ENCODE measurements around the gene CCSER1.

Gene CCSER1

DNA sequence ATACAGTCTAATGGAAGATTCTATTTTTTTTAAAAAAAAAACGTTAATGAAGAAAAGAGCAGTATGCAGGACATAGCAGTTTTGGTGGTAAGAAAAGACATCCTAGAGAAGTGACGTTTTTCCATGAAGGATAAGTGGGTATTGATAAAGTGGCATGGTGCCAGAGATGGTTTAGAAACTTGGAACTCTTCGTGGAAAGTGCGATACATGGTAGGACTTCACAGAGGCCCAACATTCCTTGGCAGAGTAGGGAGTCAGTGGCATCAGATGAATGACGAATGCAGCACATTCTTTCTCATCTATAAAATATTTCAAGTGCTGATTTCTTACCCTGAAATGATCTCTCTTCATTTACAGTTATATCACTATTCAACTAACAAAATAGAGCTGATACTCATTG is 298.7 kb downstream of the CCSER1 start:
- Histone ChIP-seq H3K27me3 (no peaks in the 10 kb centered on the region), H3K9ac (no peak overlapping the region), H3K4me1 (no peaks in the 10 kb centered on the region), H4K20me1 (no peaks in the 10 kb centered on the region), H3K4me3 (no peak overlapping the region), H3K27ac (no peak overlapping the region), H3K36me3 (no peaks in the 10 kb centered on the region), H3K9me3 (replicated peaks in 1 of 11) (no peaks in the 10 kb centered on the region), H3K4me2 (no peak overlapping the region)
- TF ChIP-seq Cebpa-rat (IDR thresholded peaks at IDR 0.05): no peak

GRCh38 chr4:90438522-90438921 is 311.3 kb downstream of the CCSER1 start:
- H3K36me3 ChIP-seq: no peaks in the 10 kb centered on the region
- no peaks in the 10 kb centered on the region for H3K4me1 ChIP-seq
- no peak for TF ChIP-seq Cebpa-rat (IDR thresholded peaks at IDR 0.05)
- no peak overlapping the region for H3K4me2 ChIP-seq
- H3K4me3 ChIP-seq: no peak overlapping the region
- H4K20me1 ChIP-seq: no peaks in the 10 kb centered on the region
- no peak overlapping the region for H3K9ac ChIP-seq
- no peaks in the 10 kb centered on the region for H3K27me3 ChIP-seq
- H3K27ac ChIP-seq: no peak overlapping the region
- no peaks in the 10 kb centered on the region for H3K9me3 ChIP-seq (replicated peaks in 1 of 11)

DNA sequence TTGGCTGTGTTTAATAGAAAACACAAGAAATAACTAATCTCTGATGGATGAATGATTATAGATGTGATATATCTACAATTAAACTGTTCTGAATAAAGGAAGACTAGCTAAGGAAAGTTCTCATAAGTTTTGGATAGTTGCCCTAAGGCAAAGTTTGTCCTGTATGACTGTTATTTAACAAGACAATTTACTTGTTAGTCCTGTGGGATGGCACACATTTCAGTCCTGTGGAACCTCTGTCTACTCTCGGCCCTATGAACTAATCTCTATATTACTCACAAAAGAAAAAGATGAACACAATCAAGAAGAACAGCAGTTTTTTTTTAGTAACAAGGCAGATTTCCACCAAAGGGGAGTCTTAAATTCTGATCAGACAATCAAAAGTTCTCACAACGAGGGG is 314.6 kb downstream of the CCSER1 start:
- Histone ChIP-seq H3K9ac (no peak overlapping the region), H3K36me3 (no peaks in the 10 kb centered on the region), H3K27ac (no peak overlapping the region), H3K9me3 (replicated peaks in 1 of 11) (no peaks in the 10 kb centered on the region), H3K27me3 (no peaks in the 10 kb centered on the region), H4K20me1 (no peaks in the 10 kb centered on the region), H3K4me3 (no peak overlapping the region), H3K4me2 (no peak overlapping the region), H3K4me1 (no peaks in the 10 kb centered on the region)
- no peak for TF ChIP-seq Cebpa-rat (IDR thresholded peaks at IDR 0.05)

DNA sequence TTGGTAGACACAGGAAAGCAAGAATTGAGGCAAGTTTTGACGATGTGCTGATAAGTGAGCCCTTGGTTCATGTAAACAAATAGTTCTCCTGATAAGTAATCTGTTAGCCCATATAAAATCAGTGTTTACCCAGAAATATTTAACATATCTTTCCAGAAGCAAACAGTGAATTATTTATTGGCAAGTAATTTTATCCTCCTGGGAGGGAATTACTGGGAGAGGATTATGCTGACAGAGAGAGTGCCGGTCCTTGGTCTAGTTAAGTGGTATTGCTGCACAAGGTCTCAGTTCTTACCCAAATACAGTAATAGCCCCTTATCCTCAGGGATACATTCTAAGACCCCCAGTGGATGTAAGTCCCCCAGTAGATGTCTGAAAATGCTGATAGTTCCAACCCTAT is 315.4 kb downstream of the CCSER1 start:
- no peak for TF ChIP-seq Cebpa-rat (IDR thresholded peaks at IDR 0.05)
- no peak overlapping the region for H3K9ac ChIP-seq
- H3K9me3 ChIP-seq (replicated peaks in 1 of 11): no peaks in the 10 kb centered on the region
- H3K4me1 ChIP-seq: no peaks in the 10 kb centered on the region
- H4K20me1 ChIP-seq: no peaks in the 10 kb centered on the region
- H3K36me3 ChIP-seq: no peaks in the 10 kb centered on the region
- no peaks in the 10 kb centered on the region for H3K27me3 ChIP-seq
- no peak overlapping the region for H3K4me3 ChIP-seq
- H3K4me2 ChIP-seq: no peak overlapping the region
- no peak overlapping the region for H3K27ac ChIP-seq

DNA sequence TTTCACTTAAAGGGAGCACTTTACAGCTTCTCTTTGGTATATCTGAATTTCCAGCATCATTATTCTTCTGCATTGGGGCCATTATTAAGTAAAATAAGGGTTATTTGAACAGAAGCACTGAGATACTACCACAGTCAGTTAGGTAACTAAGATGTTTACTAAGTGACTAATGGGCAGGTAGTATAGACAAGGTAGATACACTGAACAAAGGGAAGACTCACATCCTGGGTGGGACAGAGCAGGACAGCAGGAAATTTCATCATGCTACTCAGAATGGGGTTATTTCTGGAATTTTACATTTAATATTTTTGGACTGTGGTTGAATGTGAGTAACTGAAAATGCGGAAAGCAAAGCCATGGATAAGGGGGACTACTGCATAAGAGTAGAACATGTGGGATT is 316.0 kb downstream of the CCSER1 start:
- no peak overlapping the region for H3K4me2 ChIP-seq
- H3K27ac ChIP-seq: no peak overlapping the region
- H3K9me3 ChIP-seq (replicated peaks in 1 of 11): no peaks in the 10 kb centered on the region
- no peaks in the 10 kb centered on the region for H3K4me1 ChIP-seq
- H3K9ac ChIP-seq: no peak overlapping the region
- H4K20me1 ChIP-seq: no peaks in the 10 kb centered on the region
- H3K4me3 ChIP-seq: no peak overlapping the region
- no peaks in the 10 kb centered on the region for H3K27me3 ChIP-seq
- TF ChIP-seq Cebpa-rat (IDR thresholded peaks at IDR 0.05): no peak
- H3K36me3 ChIP-seq: no peaks in the 10 kb centered on the region

- TF ChIP-seq Cebpa-rat (IDR thresholded peaks at IDR 0.05): no peak
- Histone ChIP-seq H3K4me3 (no peak overlapping the region), H3K4me2 (no peak overlapping the region), H3K36me3 (no peaks in the 10 kb centered on the region), H3K9me3 (replicated peaks in 1 of 11) (peaks cover 13 to 15% (median 14%) of the 10 kb centered on the region in 11 experiments), H4K20me1 (no peaks in the 10 kb centered on the region), H3K9ac (no peak overlapping the region), H3K27ac (no peak overlapping the region), H3K4me1 (no peaks in the 10 kb centered on the region), H3K27me3 (no peaks in the 10 kb centered on the region)
These were observed 317.7 kb downstream of the CCSER1 start for GRCh38 chr4:90444904-90445303.

DNA sequence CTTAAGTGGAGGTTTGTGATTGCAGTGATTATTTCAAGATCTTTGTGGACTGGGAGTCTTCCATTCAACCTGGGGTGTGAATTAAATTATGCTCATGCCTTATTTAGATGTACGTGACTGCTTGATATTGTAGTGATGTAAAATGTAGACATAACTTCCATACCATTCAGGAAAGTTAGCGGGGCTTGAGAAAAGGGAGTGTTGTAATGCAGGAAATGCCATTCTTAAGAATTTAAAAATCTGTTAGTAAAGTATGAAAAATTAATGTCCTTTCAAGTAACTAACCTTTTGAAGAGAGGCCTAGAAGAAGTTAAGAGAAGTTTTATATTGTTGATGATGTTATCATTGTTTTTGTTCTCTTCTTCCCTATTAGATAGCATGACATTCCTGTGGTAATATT is 318.2 kb downstream of the CCSER1 start:
- Histone ChIP-seq H3K4me1 (no peaks in the 10 kb centered on the region), H3K27me3 (no peaks in the 10 kb centered on the region), H3K27ac (no peak overlapping the region), H3K4me3 (no peak overlapping the region), H4K20me1 (no peaks in the 10 kb centered on the region), H3K36me3 (no peaks in the 10 kb centered on the region), H3K9ac (no peak overlapping the region), H3K9me3 (replicated peaks in 1 of 11) (peaks cover 13 to 18% (median 15%) of the 10 kb centered on the region in 11 experiments), H3K4me2 (no peak overlapping the region)
- no peak for TF ChIP-seq Cebpa-rat (IDR thresholded peaks at IDR 0.05)

DNA sequence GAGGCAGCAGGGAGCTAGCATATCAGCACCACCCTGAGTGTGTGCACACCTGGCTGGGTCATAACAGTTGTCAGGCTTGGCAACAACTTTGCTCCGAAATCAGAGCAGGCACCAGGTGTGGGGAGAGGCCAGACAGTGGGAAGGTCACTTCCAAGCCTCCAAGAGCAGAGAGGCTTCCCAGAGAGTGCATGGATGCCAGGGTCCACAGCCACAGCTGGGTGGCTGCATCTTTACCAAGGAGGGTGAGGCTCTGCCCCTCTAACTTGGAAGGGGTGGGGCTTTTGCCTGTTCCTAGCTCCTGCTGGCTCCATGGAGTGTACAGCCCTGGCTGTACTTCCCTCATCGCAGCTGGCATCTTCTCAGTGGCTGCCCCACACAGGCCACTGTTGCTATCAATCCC is 322.4 kb downstream of the CCSER1 start:
- no peaks in the 10 kb centered on the region for H3K4me1 ChIP-seq
- no peak overlapping the region for H3K4me3 ChIP-seq
- H4K20me1 ChIP-seq: no peaks in the 10 kb centered on the region
- no peaks in the 10 kb centered on the region for H3K36me3 ChIP-seq
- H3K4me2 ChIP-seq: no peak overlapping the region
- H3K9me3 ChIP-seq (replicated peaks in 1 of 11): peaks cover 13 to 18% (median 15%) of the 10 kb centered on the region in 11 experiments
- TF ChIP-seq Cebpa-rat (IDR thresholded peaks at IDR 0.05): no peak
- no peak overlapping the region for H3K27ac ChIP-seq
- H3K9ac ChIP-seq: no peak overlapping the region
- H3K27me3 ChIP-seq: no peaks in the 10 kb centered on the region

DNA sequence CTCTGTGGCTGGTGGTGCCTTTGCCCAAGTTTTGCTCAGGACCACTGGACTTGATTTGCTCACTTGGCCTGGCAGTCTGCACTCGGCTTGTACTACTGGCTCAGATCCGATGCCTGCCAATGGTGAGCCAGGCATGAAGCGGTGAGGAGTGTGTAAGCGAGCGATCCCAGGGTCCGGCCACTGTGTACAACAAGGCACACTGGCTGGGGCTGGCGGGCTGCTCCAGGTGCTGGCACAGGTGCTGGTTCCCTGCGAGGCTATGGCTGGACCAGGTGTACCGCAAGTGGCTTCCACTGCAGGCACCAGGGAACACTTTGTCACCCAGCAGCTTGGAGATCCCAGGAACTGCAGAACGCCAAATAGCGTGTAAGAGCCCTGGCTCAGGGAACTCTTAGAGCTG is 329.7 kb downstream of the CCSER1 start:
- TF ChIP-seq Cebpa-rat (IDR thresholded peaks at IDR 0.05): no peak

DNA sequence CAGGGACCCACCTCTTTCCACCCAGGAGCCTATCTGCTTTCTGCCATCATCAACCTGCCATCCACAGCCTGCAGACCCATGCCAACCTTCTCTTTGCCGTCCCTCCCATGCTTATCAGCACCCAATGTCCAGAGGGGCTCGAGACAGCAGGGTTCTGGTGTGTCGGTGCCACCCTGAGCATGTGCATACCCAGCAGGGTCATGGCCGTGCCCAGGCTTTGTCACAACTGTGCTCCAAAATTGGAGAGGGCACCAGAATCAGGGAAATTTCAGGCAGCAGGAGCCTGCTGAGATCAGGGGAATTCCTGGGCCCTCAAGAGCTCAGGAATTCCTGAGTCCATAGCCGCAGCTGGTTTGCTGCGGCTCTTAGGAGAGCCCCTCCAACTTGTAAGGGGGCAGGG is 330.6 kb downstream of the CCSER1 start:
- no peaks in the 10 kb centered on the region for H4K20me1 ChIP-seq
- TF ChIP-seq Cebpa-rat (IDR thresholded peaks at IDR 0.05): no peak
- H3K4me3 ChIP-seq: no peak overlapping the region
- no peaks in the 10 kb centered on the region for H3K36me3 ChIP-seq
- H3K9ac ChIP-seq: no peak overlapping the region
- no peak overlapping the region for H3K27ac ChIP-seq
- no peaks in the 10 kb centered on the region for H3K4me1 ChIP-seq
- H3K9me3 ChIP-seq (replicated peaks in 1 of 11): peaks cover 15 to 34% (median 22%) of the 10 kb centered on the region in 11 experiments; a peak in 21 of 22 replicates
- H3K27me3 ChIP-seq: no peaks in the 10 kb centered on the region
- H3K4me2 ChIP-seq: no peak overlapping the region

More for the DNA sequence above, 329.7 kb downstream of the CCSER1 start:
- Histone ChIP-seq H3K9me3 (replicated peaks in 1 of 11) (peaks cover 15 to 34% (median 22%) of the 10 kb centered on the region in 11 experiments; a peak in 21 of 22 replicates), H4K20me1 (no peaks in the 10 kb centered on the region), H3K9ac (no peak overlapping the region), H3K4me3 (no peak overlapping the region), H3K27ac (no peak overlapping the region), H3K4me1 (no peaks in the 10 kb centered on the region), H3K27me3 (no peaks in the 10 kb centered on the region), H3K4me2 (no peak overlapping the region), H3K36me3 (no peaks in the 10 kb centered on the region)

Measured in BLaER1 treated with 17β-estradiol and CSF1 and Interleukin-3, amounts not matched to agents 10 nM and 100 nM (cell line).